ENCODE data around the gene PLGRKT.

Gene PLGRKT

DNA sequence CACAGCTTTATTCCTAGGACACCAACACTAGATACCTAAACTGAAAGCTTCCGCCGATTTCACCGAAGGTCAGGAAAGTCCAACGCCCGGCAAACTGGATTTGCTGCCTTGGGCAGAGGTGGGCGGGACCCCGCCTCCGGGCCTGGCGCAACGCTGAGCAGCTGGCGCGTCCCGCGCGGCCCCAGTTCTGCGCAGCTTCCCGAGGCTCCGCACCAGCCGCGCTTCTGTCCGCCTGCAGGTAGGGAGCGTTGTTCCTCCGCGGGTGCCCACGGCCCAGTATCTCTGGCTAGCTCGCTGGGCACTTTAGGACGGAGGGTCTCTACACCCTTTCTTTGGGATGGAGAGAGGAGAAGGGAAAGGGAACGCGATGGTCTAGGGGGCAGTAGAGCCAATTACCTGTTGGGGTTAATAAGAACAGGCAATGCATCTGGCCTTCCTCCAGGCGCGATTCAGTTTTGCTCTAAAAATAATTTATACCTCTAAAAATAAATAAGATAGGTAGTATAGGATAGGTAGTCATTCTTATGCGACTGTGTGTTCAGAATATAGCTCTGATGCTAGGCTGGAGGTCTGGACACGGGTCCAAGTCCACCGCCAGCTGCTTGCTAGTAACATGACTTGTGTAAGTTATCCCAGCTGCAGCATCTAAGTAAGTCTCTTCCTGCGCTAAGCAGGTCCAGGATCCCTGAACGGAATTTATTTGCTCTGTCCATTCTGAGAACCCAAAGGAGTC, 12.8 kb upstream of the PLGRKT start, which contains the start of gene CD274:
CD274 (plus strand) TSS at position 184 of the 733 bp plus-strand sequence. CDS start 5,572 bp downstream, outside the sequence.
- DNase-seq (ENCODE audit: extremely low read depth, insufficient read length) = peak; percentile 93
- Histone ChIP-seq H3K4me3 (replicated peaks; ENCODE audit: low read depth, low read length) (peak within 1 kb of the TSS; percentile 81), H3K27me3 (replicated peaks; ENCODE audit: control insufficient read depth, insufficient read depth, low read length) (no peaks in the 10 kb centered on the region), H3K36me3 (ENCODE audit: control insufficient read depth, insufficient read depth, low read length) (no peaks in the 10 kb centered on the region)
- peak; percentile 75 for TF ChIP-seq CTCF (IDR thresholded peaks at IDR 0.05; ENCODE audit: insufficient read depth, low read length, poor library complexity, severe bottlenecking)

DNA sequence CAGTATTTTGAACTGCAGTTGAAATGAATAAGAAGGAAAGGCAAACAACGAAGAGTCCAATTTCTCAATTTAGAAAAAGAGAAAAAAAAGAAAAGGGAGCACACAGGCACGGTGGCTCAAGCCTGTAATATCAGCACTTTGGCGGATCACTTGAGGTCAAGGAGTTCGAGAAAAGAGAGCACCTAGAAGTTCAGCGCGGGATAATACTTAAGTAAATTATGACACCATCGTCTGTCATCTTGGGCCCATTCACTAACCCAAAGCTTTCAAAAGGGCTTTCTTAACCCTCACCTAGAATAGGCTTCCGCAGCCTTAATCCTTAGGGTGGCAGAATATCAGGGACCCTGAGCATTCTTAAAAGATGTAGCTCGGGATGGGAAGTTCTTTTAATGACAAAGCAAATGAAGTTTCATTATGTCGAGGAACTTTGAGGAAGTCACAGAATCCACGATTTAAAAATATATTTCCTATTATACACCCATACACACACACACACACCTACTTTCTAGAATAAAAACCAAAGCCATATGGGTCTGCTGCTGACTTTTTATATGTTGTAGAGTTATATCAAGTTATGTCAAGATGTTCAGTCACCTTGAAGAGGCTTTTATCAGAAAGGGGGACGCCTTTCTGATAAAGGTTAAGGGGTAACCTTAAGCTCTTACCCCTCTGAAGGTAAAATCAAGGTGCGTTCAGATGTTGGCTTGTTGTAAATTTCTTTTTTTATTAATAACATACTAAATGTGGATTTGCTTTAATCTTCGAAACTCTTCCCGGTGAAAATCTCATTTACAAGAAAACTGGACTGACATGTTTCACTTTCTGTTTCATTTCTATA, 12.0 kb upstream of the PLGRKT start:
- Histone ChIP-seq H3K36me3 (ENCODE audit: control insufficient read depth, insufficient read depth, low read length) (no peaks in the 10 kb centered on the region), H3K4me3 (replicated peaks; ENCODE audit: low read depth, low read length) (peak overlapping the region; percentile 81), H3K27me3 (replicated peaks; ENCODE audit: control insufficient read depth, insufficient read depth, low read length) (no peaks in the 10 kb centered on the region)
- no peak for DNase-seq (ENCODE audit: extremely low read depth, insufficient read length)
- no peak for TF ChIP-seq CTCF (IDR thresholded peaks at IDR 0.05; ENCODE audit: insufficient read depth, low read length, poor library complexity, severe bottlenecking)

- no peak overlapping the region for H3K4me3 ChIP-seq (replicated peaks; ENCODE audit: low read depth, low read length)
- TF ChIP-seq CTCF (IDR thresholded peaks at IDR 0.05; ENCODE audit: insufficient read depth, low read length, poor library complexity, severe bottlenecking) = no peak
- no peak for DNase-seq (ENCODE audit: extremely low read depth, insufficient read length)
Measured at GRCh38 chr9:5448461-5449435, 11.0 kb upstream of the PLGRKT start.

DNA sequence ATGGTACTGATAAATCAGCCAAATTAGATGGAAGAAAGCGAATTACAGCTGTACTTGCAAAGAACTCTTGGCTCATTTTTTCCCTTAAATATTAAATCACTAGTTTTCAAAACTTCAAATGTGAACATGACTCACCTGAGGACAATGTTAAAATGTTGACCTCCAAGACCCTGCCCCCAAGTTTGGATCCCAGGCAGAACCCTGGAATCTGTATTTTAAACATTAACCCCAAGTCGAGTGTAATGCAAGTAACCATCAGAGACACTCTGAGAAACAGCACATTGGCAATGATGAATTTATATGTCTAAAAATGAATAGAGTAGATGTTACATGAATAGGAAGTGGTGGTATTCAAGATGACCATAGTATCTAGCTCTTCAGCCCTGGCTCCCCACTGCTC, 10.3 kb upstream of the PLGRKT start:
- Histone ChIP-seq H3K36me3 (ENCODE audit: control insufficient read depth, insufficient read depth, low read length) (no peaks in the 10 kb centered on the region), H3K4me3 (replicated peaks; ENCODE audit: low read depth, low read length) (no peak overlapping the region), H3K27me3 (replicated peaks; ENCODE audit: control insufficient read depth, insufficient read depth, low read length) (no peaks in the 10 kb centered on the region)
- TF ChIP-seq CTCF (IDR thresholded peaks at IDR 0.05; ENCODE audit: insufficient read depth, low read length, poor library complexity, severe bottlenecking) = no peak
- DNase-seq (ENCODE audit: extremely low read depth, insufficient read length) = no peak

More at GRCh38 chr9:5448461-5449435, 11.0 kb upstream of the PLGRKT start:
- H3K36me3 ChIP-seq (ENCODE audit: control insufficient read depth, insufficient read depth, low read length) = no peaks in the 10 kb centered on the region
- no peaks in the 10 kb centered on the region for H3K27me3 ChIP-seq (replicated peaks; ENCODE audit: control insufficient read depth, insufficient read depth, low read length)

GRCh38 chr9:5447337-5447736, 9.6 kb upstream of the PLGRKT start:
- no peaks in the 10 kb centered on the region for H3K27me3 ChIP-seq (replicated peaks; ENCODE audit: control insufficient read depth, insufficient read depth, low read length)
- H3K36me3 ChIP-seq (ENCODE audit: control insufficient read depth, insufficient read depth, low read length) = no peaks in the 10 kb centered on the region
- H3K4me3 ChIP-seq (replicated peaks; ENCODE audit: low read depth, low read length) = no peak overlapping the region
- no peak for DNase-seq (ENCODE audit: extremely low read depth, insufficient read length)
- no peak for TF ChIP-seq CTCF (IDR thresholded peaks at IDR 0.05; ENCODE audit: insufficient read depth, low read length, poor library complexity, severe bottlenecking)

Measured in GM06990 (cell line).